CD4-positive, alpha-beta T cell treated with Interleukin-21 for 1 hour (primary cell): ENCODE data around the gene SH3D21.
A peak's percentile ranks its signal among the peaks of the same experiment; 100 is the strongest.

ENCODE experiments used
- DNase-seq: peaks from one replicate; pipeline ENCODE4 v3.0.0-alpha.2; 2020

Gene SH3D21

GRCh38 chr1:36304521-36304920, 1.6 kb upstream of the SH3D21 start:
- DNase-seq = no peak

- DNase-seq = no peak
Measured at GRCh38 chr1:36304970-36305914, 926 bp upstream of the SH3D21 start.

- DNase-seq = no peak
Measured at GRCh38 chr1:36305915-36306209, 306 bp upstream of the SH3D21 start.

GRCh38 chr1:36306902-36307456, 811 bp downstream of the SH3D21 start:
- DNase-seq = peak; percentile 95

GRCh38 chr1:36307601-36308330, 1.6 kb downstream of the SH3D21 start:
- no peak for DNase-seq

GRCh38 chr1:36309397-36309796, 3.2 kb downstream of the SH3D21 start:
- no peak for DNase-seq

GRCh38 chr1:36320291-36320761, 14.2 kb downstream of the SH3D21 start:
- no peak for DNase-seq

GRCh38 chr1:36320767-36321118, 14.6 kb downstream of the SH3D21 start:
- no peak for DNase-seq

GRCh38 chr1:36321119-36321951, 15.2 kb downstream of the SH3D21 start:
- DNase-seq = peak; percentile 39

GRCh38 chr1:36322041-36322785, 16.0 kb downstream of the SH3D21 start:
- no peak for DNase-seq

GRCh38 chr1:36322786-36323635, 16.8 kb downstream of the SH3D21 start:
- DNase-seq = peak; percentile 45

- peak; percentile 56 for DNase-seq
Measured at GRCh38 chr1:36323636-36324352, 17.6 kb downstream of the SH3D21 start, which contains the start of gene EVA1B. TSS of gene EVA1B (minus strand) at chr1:36323645. CDS start at chr1:36323037, 608 bp downstream.

GRCh38 chr1:36324353-36324703, 18.2 kb downstream of the SH3D21 start:
- DNase-seq = no peak

GRCh38 chr1:36326499-36326898, 20.3 kb downstream of the SH3D21 start:
- DNase-seq = no peak

GRCh38 chr1:36327421-36328087, 21.4 kb downstream of the SH3D21 start:
- no peak for DNase-seq

- DNase-seq = no peak
Measured at GRCh38 chr1:36328088-36328480, 21.9 kb downstream of the SH3D21 start.

- DNase-seq = no peak
Measured at GRCh38 chr1:36328713-36329112, 22.5 kb downstream of the SH3D21 start.

- no peak for DNase-seq
Measured at GRCh38 chr1:36329817-36330216, 23.6 kb downstream of the SH3D21 start.

GRCh38 chr1:36330940-36331339, 24.8 kb downstream of the SH3D21 start:
- no peak for DNase-seq

GRCh38 chr1:36337830-36338229, 31.7 kb downstream of the SH3D21 start:
- no peak for DNase-seq
